Left ventricle myocardium superior (tissue), 1 donor: ENCODE measurements around the gene RPL37A. TPM values are rescaled to one million over a fixed set of nuclear protein-coding genes. Genes with fewer than 3 reads are reported as not detected.

Experiments
- ATAC-seq: fragments of 200-7000 bp; cut with Tn5 transposase; one replicate; pipeline ENCODE4 v1.9.1; 2020; ENCODE audit warnings: mild to moderate bottlenecking, moderate library complexity
- DNase-seq: peaks from one replicate; pipeline ENCODE4 v3.0.0-alpha.2; 2020
- intact Hi-C: fragments of 100-400 bp; cut with micrococcal nuclease; formaldehyde crosslinking; loops from one replicate; pipeline ENCODE4 v1.11.0; 2022
- long read RNA-seq: library from polyadenylated mRNA; unstranded; transcript quantifications from one replicate; pipeline ENCODE4 v2.0.0, GENCODE V29; 2021
- total RNA-seq: library from RNA; stranded (reverse); fragmentation: NEBNext Ultra II Directional; extraction: Animal tissue kit (Norgen Biotek cat#: 25700); gene quantifications from one replicate; pipeline ENCODE4 v1.2.1, GENCODE V29; 2021
- donor health status: DM: no; HTN: yes; CAD: no; lungs with severe emphysema.

Gene RPL37A
- total RNA-seq: 1,901 TPM
- long read RNA-seq, transcript RPL37A-210 (4 exons, 3,647 nt): major isoform, 265 of 364 reads
- long read RNA-seq, transcript RPL37A-201 (3 exons, 742 nt): minor isoform, 18 of 364 reads
- long read RNA-seq, partial matches to known transcripts: 78 of 364 reads
- long read RNA-seq, other reads (novel, unspliced or antisense): 3 of 364 reads

- intact Hi-C loops: no loop called here
- DNase-seq: peak; percentile 96
- peak; percentile 97 for ATAC-seq
Observed at GRCh38 chr2:216498379-216499352, at the start of gene RPL37A. TSS of gene RPL37A (plus strand) at chr2:216498844. CDS start at chr2:216498875, 31 bp downstream.

DNA sequence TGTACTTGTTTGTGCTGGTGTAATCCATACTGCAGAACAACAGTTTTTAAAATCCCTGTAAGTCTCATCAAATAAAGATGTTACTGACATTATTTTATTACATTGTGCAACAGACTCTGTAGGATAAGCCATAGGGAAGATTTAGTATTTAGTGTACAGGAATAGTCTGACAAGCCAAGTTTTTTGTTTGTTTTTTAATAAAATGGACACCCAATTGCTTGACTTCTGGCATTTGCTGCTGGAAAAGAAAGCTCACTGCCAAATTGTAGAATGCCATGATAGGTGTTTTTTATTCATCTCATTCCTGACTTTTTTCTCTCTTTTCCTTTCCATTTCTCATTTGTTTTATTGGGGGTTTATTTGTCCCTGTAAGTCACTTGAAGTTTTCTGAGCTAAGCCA, 48.3 kb upstream of the RPL37A start:
- intact Hi-C loops: no loop called here
- no peak for ATAC-seq
- DNase-seq: no peak

- DNase-seq (peak; percentile 50), ATAC-seq (peak; percentile 71)
- intact Hi-C loops: no loop called here
Observed at GRCh38 chr2:216450784-216451183, 47.9 kb upstream of the RPL37A start.

GRCh38 chr2:216453955-216454614, 44.6 kb upstream of the RPL37A start:
- no peak for ATAC-seq
- DNase-seq: no peak
- intact Hi-C loops: no loop called here

GRCh38 chr2:216463148-216463547, 35.5 kb upstream of the RPL37A start:
- ATAC-seq: no peak
- intact Hi-C loops: no loop called here
- DNase-seq: no peak

DNA sequence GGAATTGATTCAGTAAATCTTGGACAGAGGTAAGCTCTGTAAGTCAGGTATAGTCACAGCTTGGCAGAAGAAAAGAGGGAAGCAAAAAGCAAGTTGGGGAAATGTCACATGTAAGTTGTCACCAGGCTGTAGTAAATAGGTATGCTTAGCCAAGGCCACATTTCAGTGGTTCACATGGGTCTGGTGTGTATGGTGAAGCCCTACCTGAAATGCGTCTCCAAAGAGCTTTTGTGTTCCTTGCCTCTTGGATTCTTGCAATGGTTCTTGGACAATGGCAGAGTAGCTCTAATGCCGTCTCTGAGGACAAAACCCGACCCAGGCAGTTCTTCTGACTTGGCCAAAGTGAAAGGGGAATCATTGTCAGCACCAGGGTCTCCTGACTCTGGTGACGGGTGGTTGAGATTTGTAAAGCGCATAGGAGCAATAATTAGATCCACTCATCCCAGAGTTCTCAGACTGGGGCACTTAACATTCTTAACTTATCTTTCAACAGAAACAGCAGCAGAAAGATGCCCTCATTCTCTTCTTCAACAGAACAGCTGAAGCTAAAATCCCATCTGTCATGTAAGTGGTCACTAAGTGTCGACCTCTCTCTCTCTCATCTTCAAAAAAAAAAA, 34.4 kb upstream of the RPL37A start:
- ATAC-seq (peak; percentile 92), DNase-seq (no peak)
- intact Hi-C loops: no loop called here

DNA sequence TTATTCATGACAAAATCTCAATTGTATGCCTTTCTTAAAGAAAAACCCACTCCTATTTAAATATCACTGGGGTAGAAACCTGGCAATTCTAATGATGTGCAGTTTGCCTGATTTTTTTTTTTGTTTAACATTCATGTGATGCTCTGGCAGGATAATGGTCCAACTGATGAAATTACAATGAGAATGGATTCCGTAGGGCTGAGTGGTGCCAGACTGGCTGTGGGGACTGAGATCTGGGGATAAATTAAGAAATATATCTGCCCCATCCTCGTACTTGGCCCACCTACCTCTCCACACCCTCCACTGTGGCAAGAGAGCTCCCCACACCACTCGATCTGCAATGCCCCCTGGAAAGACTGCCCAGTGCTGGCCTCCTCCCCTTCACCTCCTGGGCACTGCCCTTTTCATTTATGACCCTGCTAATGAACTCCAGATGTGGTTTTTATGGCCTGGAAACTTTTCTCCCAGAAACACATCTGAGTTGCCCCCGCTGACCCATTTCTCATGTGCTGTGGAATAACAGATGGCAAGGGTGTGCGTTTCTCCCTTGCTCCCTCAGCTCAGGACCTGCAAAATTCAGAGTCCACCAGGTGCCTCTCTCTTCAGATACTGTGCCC, 33.0 kb upstream of the RPL37A start:
- no peak for ATAC-seq
- no peak for DNase-seq
- intact Hi-C loops: no loop called here

GRCh38 chr2:216467845-216468244, 30.8 kb upstream of the RPL37A start:
- intact Hi-C loops: no loop called here
- ATAC-seq: no peak
- no peak for DNase-seq

DNA sequence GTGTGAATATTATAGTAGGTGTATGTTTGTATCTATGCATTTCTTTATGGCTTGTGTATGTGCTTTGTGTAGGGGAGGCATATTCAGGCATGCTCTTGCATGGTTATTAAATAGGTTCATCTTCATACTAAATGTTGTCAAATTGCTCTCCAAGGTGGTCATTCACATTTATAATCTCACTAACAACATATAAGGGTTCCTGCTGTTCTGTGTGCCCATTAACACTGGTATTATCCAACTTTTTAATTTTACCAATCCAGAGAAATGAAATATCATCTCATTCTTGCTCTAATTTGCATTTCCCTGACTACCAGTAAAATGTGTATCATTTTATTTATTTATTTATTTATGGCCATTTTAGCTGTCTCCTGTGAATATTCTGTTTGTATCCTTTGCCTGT, 29.0 kb upstream of the RPL37A start:
- ATAC-seq (no peak), DNase-seq (no peak)
- intact Hi-C loops: no loop called here

DNA sequence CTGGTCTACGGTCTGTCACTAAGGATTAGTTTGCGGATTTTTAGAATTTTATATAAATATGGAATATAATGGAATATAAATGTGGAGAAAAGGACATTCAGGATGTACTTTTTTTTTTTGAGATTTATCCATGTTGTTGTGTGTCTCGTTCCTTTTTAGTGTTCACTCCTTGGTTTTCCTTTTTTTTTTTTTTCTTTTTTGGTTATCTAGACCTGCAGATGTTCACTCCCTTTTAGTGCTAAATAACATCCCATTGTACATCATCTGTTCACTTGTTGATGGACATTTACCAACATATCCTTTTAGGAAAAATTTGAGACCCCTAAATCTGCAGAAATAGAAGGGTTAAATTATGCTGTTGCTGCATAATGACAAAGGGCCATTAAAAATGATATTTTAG, 25.5 kb upstream of the RPL37A start:
- no peak for ATAC-seq

DNA sequence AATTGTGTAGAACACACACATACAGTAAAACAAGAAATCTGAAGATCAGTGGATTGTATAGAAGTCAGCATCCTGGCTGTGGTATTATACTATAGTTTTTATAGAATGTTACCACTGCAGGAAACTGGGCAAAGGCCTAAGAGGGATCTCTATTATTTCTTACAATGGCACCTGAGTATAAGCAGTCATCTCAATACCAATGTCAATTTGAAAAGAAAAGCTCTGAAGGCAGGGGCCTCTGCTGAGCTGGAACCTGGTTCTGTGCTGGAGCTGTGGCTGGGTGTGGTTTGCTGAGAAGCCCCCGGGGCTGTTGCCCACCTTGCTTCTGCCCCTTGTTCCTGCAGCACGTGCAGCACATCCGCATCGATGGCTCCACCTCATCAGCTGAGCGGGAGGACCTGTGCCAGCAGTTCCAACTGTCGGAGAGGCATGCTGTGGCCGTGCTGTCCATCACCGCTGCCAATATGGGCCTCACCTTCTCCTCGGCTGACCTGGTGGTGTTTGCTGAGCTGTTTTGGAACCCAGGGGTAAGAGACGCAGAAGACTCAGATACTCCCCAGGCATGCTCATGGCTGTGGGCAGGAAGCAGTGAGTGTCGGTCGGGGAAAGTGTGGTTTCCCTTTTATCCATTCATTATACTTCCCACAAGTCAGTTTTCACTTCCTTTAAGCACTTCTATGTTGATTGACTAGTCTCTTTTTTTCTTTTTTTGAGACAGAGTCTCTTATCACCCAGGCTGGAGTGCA, 23.5 kb upstream of the RPL37A start:
- intact Hi-C loops: no loop called here
- no peak for ATAC-seq
- no peak for DNase-seq

More for the DNA sequence above, 25.5 kb upstream of the RPL37A start:
- no peak for DNase-seq
- intact Hi-C loops: no loop called here

DNA sequence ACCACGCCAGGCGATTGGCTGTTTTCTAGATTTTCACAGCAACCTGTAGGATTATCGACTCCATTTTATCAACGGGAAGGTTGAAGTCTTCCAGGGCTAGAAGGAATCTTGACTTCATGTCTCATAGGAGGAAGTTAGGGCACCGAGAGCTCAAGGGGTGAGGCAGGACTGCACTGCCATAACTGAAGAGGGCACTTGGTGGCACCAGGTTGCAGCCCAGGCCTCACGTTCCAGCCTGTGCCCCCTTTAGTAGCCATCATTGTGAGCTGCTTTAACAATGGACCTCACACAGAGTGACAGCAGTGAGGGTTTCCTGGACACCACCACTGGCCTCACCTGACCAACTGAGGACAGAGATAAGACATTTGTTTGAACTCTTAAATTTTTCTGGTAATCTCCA, 22.9 kb upstream of the RPL37A start:
- DNase-seq: no peak
- intact Hi-C loops: no loop called here
- no peak for ATAC-seq

- DNase-seq: no peak
- intact Hi-C loops: no loop called here
- no peak for ATAC-seq
Observed at GRCh38 chr2:216477283-216478035, 21.2 kb upstream of the RPL37A start.

GRCh38 chr2:216478151-216478550, 20.5 kb upstream of the RPL37A start:
- ATAC-seq (no peak), DNase-seq (no peak)
- intact Hi-C loops: no loop called here

DNA sequence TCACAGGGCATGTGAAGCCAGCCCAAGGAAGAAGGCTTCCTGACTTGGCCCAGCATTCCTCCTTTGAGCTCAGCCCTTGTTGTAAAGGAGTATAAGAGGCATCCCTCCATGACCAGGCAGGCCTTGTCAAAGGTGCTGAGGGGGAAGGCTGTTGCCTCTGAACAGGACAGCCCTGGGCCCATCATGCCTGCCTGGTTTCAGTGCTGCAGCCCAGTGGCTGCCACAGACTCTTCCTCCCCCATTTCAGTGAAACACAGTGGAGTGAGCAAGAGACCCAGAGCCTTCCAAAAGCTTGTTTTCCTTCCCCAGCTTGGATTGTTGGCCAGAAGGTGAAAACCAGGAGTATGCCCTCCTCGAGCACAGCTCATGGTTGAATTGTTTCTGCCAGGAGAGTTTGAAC, 19.9 kb upstream of the RPL37A start:
- ATAC-seq: no peak

DNA sequence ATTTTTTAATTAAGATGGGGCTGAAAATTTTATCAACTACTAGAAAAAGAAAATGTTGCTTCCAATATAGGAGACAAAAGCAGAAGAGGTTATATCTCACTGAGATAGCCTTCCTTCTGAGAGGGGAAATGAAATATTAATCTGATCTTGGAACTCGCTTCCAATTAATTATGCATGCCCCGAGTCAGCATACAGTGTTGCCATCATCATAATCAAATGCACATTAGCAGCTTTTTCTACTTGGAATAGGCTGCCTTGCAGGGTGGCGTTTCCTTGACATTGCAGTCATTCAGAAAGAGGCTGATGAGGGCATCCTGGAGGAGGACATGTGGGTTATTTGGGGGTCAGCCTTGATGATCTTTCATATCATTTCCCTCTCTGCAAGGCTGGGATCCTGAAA, 18.4 kb upstream of the RPL37A start:
- DNase-seq (no peak), ATAC-seq (no peak)
- intact Hi-C loops: no loop called here

More for the DNA sequence above, 19.9 kb upstream of the RPL37A start:
- DNase-seq: no peak
- intact Hi-C loops: no loop called here

GRCh38 chr2:216482640-216483039, 16.0 kb upstream of the RPL37A start:
- ATAC-seq (no peak), DNase-seq (no peak)
- intact Hi-C loops: no loop called here

- ATAC-seq (no peak), DNase-seq (no peak)
- intact Hi-C loops: no loop called here
Observed at GRCh38 chr2:216485237-216485636, 13.4 kb upstream of the RPL37A start.
